Endothelial cell (in vitro differentiated cells): ENCODE data around the gene FAM72D. TPM values are rescaled to one million over a fixed set of nuclear protein-coding genes. Genes with fewer than 3 reads are reported as not detected.

Experiments used
- total RNA-seq: library from RNA; stranded (reverse); fragmentation: NEBNext Ultra II Directional; extraction: Animal tissue kit (Norgen Biotek cat#: 25700); gene quantifications from one replicate; pipeline ENCODE4 v1.2.1, GENCODE V29; 2021; ENCODE audit not compliant: unreplicated experiment

FAM72D gene
- total RNA-seq, 1 donor from 2014 or later, result 3.0 TPM

Other genes with a start within 250 kb of the FAM72D start
- 88.8 TPM for gene SRGAP2B, start 646 bp upstream of the FAM72D start, total RNA-seq
- gene PPIAL4D, start 146.2 kb downstream of the FAM72D start, total RNA-seq, result not detected